EL (cell line): ENCODE measurements around the gene FOLH1.
"Not testable (repeated sequence)": the region's sequence is repeated elsewhere in the genome, so short reads cannot be mapped to it uniquely, and the experiment has no call there.

Source experiments
- DNase-seq: peaks from one replicate; pipeline ENCODE4 v3.0.0-alpha.2; 2016

The FOLH1 gene

GRCh38 chr11:49208006-49208721 lies at the start of gene FOLH1:
Gene FOLH1 (minus strand): TSS chr11:49208602. CDS start chr11:49208409, 193 bp downstream.
- DNase-seq: no peak

GRCh38 chr11:49255148-49255547 lies 46.7 kb upstream of the FOLH1 start:
- not testable (repeated sequence) for DNase-seq

GRCh38 chr11:49251212-49251611 lies 42.8 kb upstream of the FOLH1 start:
- not testable (repeated sequence) for DNase-seq

- DNase-seq: not testable (repeated sequence)
Observed at GRCh38 chr11:49250398-49251115, 42.2 kb upstream of the FOLH1 start.

GRCh38 chr11:49249363-49249762 lies 41.0 kb upstream of the FOLH1 start:
- not testable (repeated sequence) for DNase-seq

- DNase-seq: not testable (repeated sequence)
Observed at GRCh38 chr11:49233685-49234084, 25.3 kb upstream of the FOLH1 start.

GRCh38 chr11:49233019-49233418 lies 24.6 kb upstream of the FOLH1 start:
- not testable (repeated sequence) for DNase-seq

GRCh38 chr11:49231725-49232124 lies 23.3 kb upstream of the FOLH1 start:
- DNase-seq: not testable (repeated sequence)

- not testable (repeated sequence) for DNase-seq
Observed at GRCh38 chr11:49230534-49230933, 22.1 kb upstream of the FOLH1 start.

- DNase-seq: not testable (repeated sequence)
Observed at GRCh38 chr11:49230001-49230400, 21.6 kb upstream of the FOLH1 start.

- DNase-seq: not testable (repeated sequence)
Observed at GRCh38 chr11:49229136-49229535, 20.7 kb upstream of the FOLH1 start.

GRCh38 chr11:49225255-49225785 lies 16.9 kb upstream of the FOLH1 start:
- not testable (repeated sequence) for DNase-seq

- DNase-seq: no peak
Observed at GRCh38 chr11:49221112-49221511, 12.7 kb upstream of the FOLH1 start.

GRCh38 chr11:49213026-49213560 lies 4.7 kb upstream of the FOLH1 start:
- no peak for DNase-seq

- DNase-seq: not testable (repeated sequence)
Observed at GRCh38 chr11:49206999-49207398, 1.4 kb downstream of the FOLH1 start.

GRCh38 chr11:49202287-49202976 lies 6.0 kb downstream of the FOLH1 start:
- DNase-seq: no peak

- not testable (repeated sequence) for DNase-seq
Observed at GRCh38 chr11:49196775-49197174, 11.6 kb downstream of the FOLH1 start.

- not testable (repeated sequence) for DNase-seq
Observed at GRCh38 chr11:49196002-49196401, 12.4 kb downstream of the FOLH1 start.

- not testable (repeated sequence) for DNase-seq
Observed at GRCh38 chr11:49190287-49190686, 18.1 kb downstream of the FOLH1 start.

GRCh38 chr11:49186225-49186624 lies 22.2 kb downstream of the FOLH1 start:
- not testable (repeated sequence) for DNase-seq

- DNase-seq: not testable (repeated sequence)
Observed at GRCh38 chr11:49185597-49185996, 22.8 kb downstream of the FOLH1 start.

GRCh38 chr11:49184756-49185155 lies 23.6 kb downstream of the FOLH1 start:
- not testable (repeated sequence) for DNase-seq

- not testable (repeated sequence) for DNase-seq
Observed at GRCh38 chr11:49177936-49178335, 30.5 kb downstream of the FOLH1 start.
